Kidney (tissue), 14 donors: ENCODE results near the gene FAM193B. TPM values are rescaled to one million over a fixed set of nuclear protein-coding genes. Genes with fewer than 3 reads are reported as not detected.
"Not testable (repeated sequence)": the region's sequence is repeated elsewhere in the genome, so short reads cannot be mapped to it uniquely, and the experiment has no call there.

Experiments used
- DNase-seq, 5 donors: peaks; one replicate each; pipeline ENCODE4 v3.0.0-alpha.2; 2013 to 2020
- FAIRE-seq: peaks from 2 replicates; lab custom pipeline; 2012; peaks lifted over from hg19 to GRCh38; lab: Jason Lieb, UNC
- H3K27ac ChIP-seq, 2 donors: one replicate each; pipeline ENCODE4 v1.7.0; 2013; ENCODE audit warnings: low read depth in 2 of 2, low read length in 2 of 2, inconsistent platforms in 1 of 2
- H3K27me3 ChIP-seq: one replicate; pipeline ENCODE4 v1.7.1; 2013; ENCODE audit warnings: low read length, inconsistent platforms; ENCODE audit not compliant: control insufficient read depth, insufficient read depth
- H3K36me3 ChIP-seq, 3 donors: one replicate each; pipeline versions ENCODE4 v1.7.0 to v1.7.1; 2013; ENCODE audit warnings: low read length in 3 of 3, control low read depth in 1 of 3, inconsistent platforms in 1 of 3; ENCODE audit not compliant: insufficient read depth in 3 of 3, control insufficient read depth in 2 of 3
- H3K4me1 ChIP-seq, 3 donors: one replicate each; pipeline versions ENCODE4 v1.7.0 to v1.7.1; 2013; ENCODE audit warnings: low read length in 3 of 3, inconsistent platforms in 1 of 3, low read depth in 1 of 3; ENCODE audit not compliant: control insufficient read depth in 2 of 3, insufficient read depth in 2 of 3
- H3K4me3 ChIP-seq, 3 donors: one replicate each; pipeline versions ENCODE4 v1.7.0 to v1.8.1; 2013; ENCODE audit warnings: low read length in 3 of 3, control low read depth in 1 of 3, inconsistent platforms in 1 of 3
- H3K9ac ChIP-seq, 3 donors: one replicate each; pipeline versions ENCODE4 v1.7.0 to v1.7.1; 2013; ENCODE audit warnings: low read length in 3 of 3, control low read depth in 1 of 3, inconsistent platforms in 1 of 3
- H3K9me3 ChIP-seq, 3 donors: one replicate each; pipeline versions ENCODE4 v1.7.0 to v1.7.1; 2013; ENCODE audit warnings: low read length in 3 of 3, control low read depth in 1 of 3, inconsistent platforms in 1 of 3; ENCODE audit not compliant: control insufficient read depth in 2 of 3, insufficient read depth in 1 of 3
- CTCF ChIP-seq: IDR thresholded peaks from 3 replicates; pipeline ENCODE4 v1.5.1; 2012; ENCODE audit warnings: mild to moderate bottlenecking, moderate library complexity, borderline replicate concordance; ENCODE audit not compliant: insufficient read depth; ENCODE audit errors: extremely low read depth
- intact Hi-C: fragments of 100-400 bp; cut with DNase I; formaldehyde crosslinking; loops from one replicate; pipeline ENCODE4 v1.11.1; 2022
- polyA plus RNA-seq: library from polyadenylated mRNA; stranded (reverse); fragments of 350-450 nt; fragmentation: Illumina TruSeq; extraction: RNeasy Lipid Tissue Mini Kit (QIAGEN cat#74804); gene quantifications from one replicate; pipeline ENCODE4 v1.2.3, GENCODE V29; 2014; ENCODE audit warnings: low read depth, low replicate concordance; ENCODE audit not compliant: insufficient read depth
- total RNA-seq: library from RNA; stranded (reverse); fragmentation: NEBNext Ultra II Directional; extraction: Animal tissue kit (Norgen Biotek cat#: 25700); gene quantifications from one replicate; pipeline ENCODE4 v1.2.1, GENCODE V29; 2021
- donor health status: control.
- donor health status: control.
- donor health status: control.
- donor health status: control.
- donor health status: control.
- donor health status: DM: yes; HTN: yes; CAD: no.
- donor health status: Normal renal cell carcinoma (clear cell type).

The FAM193B gene
- total and polyA plus RNA-seq, 2 donors from 2014 or later, result 61.0 to 77.8 TPM

GRCh38 chr5:177487144-177487543 is 67.2 kb downstream of the FAM193B start:
- Histone ChIP-seq H3K36me3 (no peaks in the 10 kb centered on the region), H3K27ac (no peak overlapping the region), H3K4me1 (no peaks in the 10 kb centered on the region), H3K27me3 (no peaks in the 10 kb centered on the region), H3K4me3 (no peak overlapping the region), H3K9me3 (no peaks in the 10 kb centered on the region), H3K9ac (no peak overlapping the region)
- intact Hi-C loops, result no loop called here
- TF ChIP-seq CTCF, result no peak
- FAIRE-seq (no peak), DNase-seq (no peak)

GRCh38 chr5:177486256-177486655 is 68.1 kb downstream of the FAM193B start:
- H3K4me1 ChIP-seq, result no peaks in the 10 kb centered on the region
- intact Hi-C loops, result no loop called here
- no peaks in the 10 kb centered on the region for H3K9me3 ChIP-seq
- DNase-seq (no peak), FAIRE-seq (no peak)
- H3K4me3 ChIP-seq, result no peak overlapping the region
- H3K36me3 ChIP-seq, result no peaks in the 10 kb centered on the region
- H3K9ac ChIP-seq, result no peak overlapping the region
- no peak overlapping the region for H3K27ac ChIP-seq
- TF ChIP-seq CTCF, result no peak
- no peaks in the 10 kb centered on the region for H3K27me3 ChIP-seq

- H3K27me3 ChIP-seq, H3K9me3 ChIP-seq, H3K9ac ChIP-seq, intact Hi-C loops, DNase-seq, H3K4me1 ChIP-seq, FAIRE-seq, H3K36me3 ChIP-seq, H3K4me3 ChIP-seq, H3K27ac ChIP-seq: not testable (repeated sequence)
Observed at GRCh38 chr5:177485753-177486152, 68.6 kb downstream of the FAM193B start.

GRCh38 chr5:177484902-177485549 is 69.3 kb downstream of the FAM193B start:
- TF ChIP-seq CTCF, result no peak
- H3K9ac ChIP-seq, result no peak overlapping the region
- no peak overlapping the region for H3K4me3 ChIP-seq
- intact Hi-C loops, result no loop called here
- H3K27me3 ChIP-seq, result no peaks in the 10 kb centered on the region
- no peaks in the 10 kb centered on the region for H3K4me1 ChIP-seq
- DNase-seq (peak in 1 of 5 donors; percentile 70), FAIRE-seq (no peak)
- no peaks in the 10 kb centered on the region for H3K9me3 ChIP-seq
- no peak overlapping the region for H3K27ac ChIP-seq
- H3K36me3 ChIP-seq, result no peaks in the 10 kb centered on the region
